Measurements from ENCODE around the gene ZNF334. TPM values are rescaled to one million over a fixed set of nuclear protein-coding genes. Genes with fewer than 3 reads are reported as not detected.
A peak's percentile ranks its signal among the peaks of the same experiment; 100 is the strongest.

ZNF334 gene
- total RNA-seq (under 1 TPM in 1 of 2 experiments, not detected in 1; 0.14 TPM), polyA plus RNA-seq (not detected)

DNA sequence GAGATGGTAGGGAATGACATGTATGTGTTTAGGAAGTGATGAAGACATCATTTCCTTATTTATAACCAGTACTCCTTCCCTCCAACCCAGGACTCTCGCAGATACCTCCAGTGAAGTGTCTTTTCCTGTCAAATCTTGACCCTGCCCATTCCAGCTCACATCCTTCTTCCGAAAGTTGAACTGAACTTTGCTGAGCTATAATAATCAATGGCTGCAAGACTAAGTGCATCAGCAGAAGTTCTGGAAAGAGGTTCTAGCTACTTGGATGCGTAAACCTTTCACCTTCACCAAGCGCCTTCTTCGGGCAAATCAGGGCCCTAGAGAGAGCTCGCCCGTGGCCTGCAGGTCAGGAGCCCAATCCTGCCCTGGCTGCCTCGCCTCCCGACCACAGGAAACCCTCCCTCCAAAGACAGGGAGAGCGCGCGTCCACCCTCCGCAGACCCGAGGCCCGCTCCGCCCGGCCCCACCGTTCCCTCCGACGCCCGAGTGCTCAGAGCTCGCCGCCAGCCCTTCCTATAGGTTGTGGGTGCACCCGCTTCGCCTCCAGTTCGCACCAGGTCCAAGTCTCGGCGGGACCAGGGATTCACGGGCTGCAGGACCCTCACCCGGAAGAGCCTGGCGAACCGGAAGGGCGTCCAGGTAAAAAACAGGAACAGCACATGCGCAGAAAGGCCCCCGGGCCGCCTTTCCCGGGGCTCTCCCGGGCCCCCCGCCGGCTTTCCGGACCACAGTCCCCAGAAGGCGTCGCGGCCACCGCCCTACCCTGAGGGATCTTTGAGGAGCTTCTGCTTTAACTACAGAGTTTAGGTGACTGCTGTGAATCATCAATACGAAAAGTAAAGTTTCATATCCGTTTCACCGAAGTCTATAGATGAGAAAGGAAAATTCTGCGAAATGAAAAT, at the start of gene ZNF334:
Gene ZNF334, minus strand, starts transcription at position 617 of the 902 bp plus-strand sequence. CDS start 1,457 bp downstream, outside the sequence.
- intact Hi-C loops (cut with micrococcal nuclease) = no loop called here
- peak within 1 kb of the TSS in 1 of 2 donors; percentile 27 for H3K4me3 ChIP-seq (ENCODE audit: low read length in 2 of 2)
- CTCF ChIA-PET (ENCODE audit: partially characterized antibody) = interaction anchor here (1.0 kb wide), 1 partner anchor 11 kb away, joined by 3 read pairs; no protein-coding TSS in a partner anchor
- H3K9me3 ChIP-seq (ENCODE audit: control insufficient read depth in 1 of 2, low read length in 2 of 2) = no peaks in the 10 kb centered on the region
- peaks cover 0 to 6% (median under 1%) of the 10 kb centered on the region in 4 donors for H3K4me1 Mint-ChIP-seq
- no peaks in the 10 kb centered on the region for H3K36me3 ChIP-seq (ENCODE audit: insufficient read depth, low read length)
- DNase-seq = no peak
- no peak within 1 kb of the TSS for H3K27ac ChIP-seq (ENCODE audit: low read depth, low read length)
- H3K27me3 Mint-ChIP-seq = peaks cover 25 to 41% of the 10 kb centered on the region in 2 donors
- H3K4me3 Mint-ChIP-seq = peak within 1 kb of the TSS; percentile 57 to 77 (median 74)
- H3K9me3 Mint-ChIP-seq = no peaks in the 10 kb centered on the region
- no peaks in the 10 kb centered on the region for H3K27me3 ChIP-seq (ENCODE audit: insufficient read depth, low read length)
- POLR2A ChIA-PET (ENCODE audit: partially characterized antibody) = no interaction called here
- H3K36me3 Mint-ChIP-seq = no peaks in the 10 kb centered on the region
- H3K27ac Mint-ChIP-seq = no peak within 1 kb of the TSS
- no peaks in the 10 kb centered on the region for H3K4me1 ChIP-seq (ENCODE audit: insufficient read depth, low read length)

DNA sequence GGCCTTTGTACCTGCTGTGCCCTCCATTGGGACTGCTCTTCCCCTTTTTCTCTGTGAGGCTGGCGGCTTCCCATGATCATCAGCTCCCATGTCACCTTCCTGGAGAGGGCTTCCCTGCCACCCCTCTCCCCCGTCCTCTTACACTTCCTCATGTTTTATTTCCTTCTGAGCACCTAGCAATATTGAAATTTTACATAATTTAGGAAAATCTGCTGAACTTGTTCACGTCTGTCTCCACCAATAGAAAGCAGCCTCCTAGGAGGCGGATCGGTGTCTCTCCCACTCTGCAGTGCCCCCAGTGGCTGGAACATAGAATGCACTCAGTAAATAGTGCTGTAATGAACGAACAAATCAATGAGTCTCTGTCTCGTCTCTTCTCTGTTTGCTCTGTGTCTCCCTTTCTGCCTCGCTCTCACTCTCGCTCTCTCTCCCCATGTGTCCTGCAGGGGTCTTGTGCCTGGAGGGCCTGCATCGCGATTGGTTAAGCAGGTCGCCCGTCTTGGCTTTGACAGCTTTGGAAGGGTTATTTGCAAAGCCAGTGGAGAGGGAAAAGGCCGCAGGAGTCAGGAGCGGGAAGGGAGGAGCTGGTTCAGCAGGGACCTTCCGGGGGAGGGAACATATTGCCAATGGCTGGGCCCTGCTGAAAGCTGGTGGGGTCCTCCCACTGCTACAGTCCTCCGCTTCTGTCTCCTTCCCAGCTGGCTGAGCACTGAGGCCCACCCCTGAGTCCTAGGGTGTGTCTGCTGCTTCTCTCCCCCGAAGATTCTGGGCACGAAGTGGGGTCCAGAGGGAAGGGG, 49.2 kb upstream of the ZNF334 start:
- peak in 4 of 5 donors; percentile 26 to 45 (median 34) for DNase-seq
- Histone ChIP-seq H3K36me3 (ENCODE audit: insufficient read depth, low read length) (no peaks in the 10 kb centered on the region), H3K4me3 (ENCODE audit: low read length in 2 of 2) (no peak overlapping the region), H3K4me1 (ENCODE audit: insufficient read depth, low read length) (no peaks in the 10 kb centered on the region), H3K9me3 (ENCODE audit: control insufficient read depth in 1 of 2, low read length in 2 of 2) (no peaks in the 10 kb centered on the region), H3K27me3 (ENCODE audit: insufficient read depth, low read length) (no peaks in the 10 kb centered on the region), H3K27ac (ENCODE audit: low read depth, low read length) (no peak overlapping the region)
- POLR2A ChIA-PET (ENCODE audit: partially characterized antibody) = no interaction called here
- intact Hi-C loops (cut with micrococcal nuclease) = loop anchor here (2.0 to 5.0 kb wide), 2 partner anchors 118 to 255 kb away; partner anchors contain the start of gene CDH22
- no peak overlapping the region for H3K4me3 Mint-ChIP-seq
- H3K4me1 Mint-ChIP-seq = peaks cover 0 to 4% (median 2%) of the 10 kb centered on the region in 4 donors
- no peaks in the 10 kb centered on the region for H3K36me3 Mint-ChIP-seq
- no peaks in the 10 kb centered on the region for H3K9me3 Mint-ChIP-seq
- H3K27ac Mint-ChIP-seq = no peak overlapping the region
- CTCF ChIA-PET (ENCODE audit: partially characterized antibody) = interaction anchor here (1.0 to 1.8 kb wide), 3 partner anchors 8 to 13 kb away, joined by 3 to 4 read pairs (median 3); no protein-coding TSS in a partner anchor
- H3K27me3 Mint-ChIP-seq = peaks cover 6 to 10% of the 10 kb centered on the region in 2 donors

DNA sequence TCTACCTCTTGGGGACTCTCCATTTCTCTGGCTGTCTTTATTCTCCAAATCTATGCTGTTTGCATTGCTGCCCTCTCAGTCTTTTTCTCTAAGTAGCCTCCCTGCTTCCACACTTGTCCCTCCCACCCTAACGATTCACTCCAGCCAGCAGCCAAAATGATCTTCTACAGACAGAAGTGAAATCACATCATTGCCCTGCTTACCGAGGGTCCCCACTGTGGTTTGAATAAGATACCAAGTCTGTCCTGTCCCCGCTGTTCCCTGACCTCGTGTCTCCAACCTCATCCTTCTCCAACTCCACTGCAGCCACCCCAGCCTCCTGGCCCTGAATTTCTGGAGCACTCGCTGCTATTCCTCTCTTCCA, 48.6 kb upstream of the ZNF334 start:
- DNase-seq = no peak
- Histone ChIP-seq H3K4me3 (ENCODE audit: low read length in 2 of 2) (no peak overlapping the region), H3K4me1 (ENCODE audit: insufficient read depth, low read length) (no peaks in the 10 kb centered on the region), H3K36me3 (ENCODE audit: insufficient read depth, low read length) (no peaks in the 10 kb centered on the region), H3K9me3 (ENCODE audit: control insufficient read depth in 1 of 2, low read length in 2 of 2) (no peaks in the 10 kb centered on the region), H3K27me3 (ENCODE audit: insufficient read depth, low read length) (no peaks in the 10 kb centered on the region), H3K27ac (ENCODE audit: low read depth, low read length) (no peak overlapping the region)
- ChIA-PET CTCF (ENCODE audit: partially characterized antibody) (interaction anchor here (0.8 to 1.8 kb wide), 3 partner anchors 9 to 12 kb away, joined by 3 to 4 read pairs (median 3); no protein-coding TSS in a partner anchor), POLR2A (ENCODE audit: partially characterized antibody) (no interaction called here)
- intact Hi-C loops (cut with micrococcal nuclease) = loop anchor here (2.0 to 5.0 kb wide), 2 partner anchors 119 to 255 kb away; partner anchors contain the start of gene CDH22
- peaks cover 0 to 4% (median 2%) of the 10 kb centered on the region in 4 donors for H3K4me1 Mint-ChIP-seq
- peaks cover 2 to 7% of the 10 kb centered on the region in 2 donors for H3K27me3 Mint-ChIP-seq
- no peak overlapping the region for H3K4me3 Mint-ChIP-seq
- no peaks in the 10 kb centered on the region for H3K36me3 Mint-ChIP-seq
- H3K27ac Mint-ChIP-seq = no peak overlapping the region
- H3K9me3 Mint-ChIP-seq = no peaks in the 10 kb centered on the region

DNA sequence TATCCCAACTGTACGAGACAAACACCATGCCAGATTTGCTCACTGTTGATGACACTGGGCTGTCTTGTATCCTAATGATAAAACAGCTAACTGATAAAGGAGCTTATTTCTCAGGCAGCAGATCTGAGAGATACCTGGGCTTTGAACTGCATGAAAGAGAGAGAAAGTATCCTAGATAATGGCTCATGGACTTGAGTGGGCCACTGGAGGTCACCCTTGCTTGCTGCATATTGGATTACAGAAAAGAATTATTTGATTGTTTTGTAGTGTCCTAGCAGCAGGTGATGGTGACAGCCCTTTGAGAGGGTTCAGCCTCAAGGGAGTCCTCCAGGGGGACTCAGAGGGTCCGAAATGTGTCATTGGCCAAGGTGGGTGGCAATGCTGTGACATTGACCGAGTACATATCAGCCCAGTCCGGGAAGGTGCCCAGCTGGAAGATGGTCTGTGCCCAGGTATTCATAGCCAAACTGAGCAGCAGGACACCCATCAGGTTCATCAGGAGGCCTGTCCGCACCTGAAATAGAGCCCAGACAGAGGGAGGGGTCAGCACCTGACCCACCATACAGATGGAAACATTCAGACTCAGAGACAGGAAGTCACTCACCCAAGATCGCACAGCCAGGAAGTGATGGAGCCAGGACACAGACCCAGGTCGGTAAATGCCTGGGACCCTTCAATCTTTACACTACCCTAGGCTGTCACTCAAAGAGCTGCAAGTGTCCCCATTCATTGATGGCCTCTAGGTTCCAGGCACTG, 46.5 kb upstream of the ZNF334 start:
- no peak for DNase-seq
- H3K9me3 Mint-ChIP-seq = no peaks in the 10 kb centered on the region
- no peaks in the 10 kb centered on the region for H3K4me1 ChIP-seq (ENCODE audit: insufficient read depth, low read length)
- no peak overlapping the region for H3K27ac Mint-ChIP-seq
- no peaks in the 10 kb centered on the region for H3K9me3 ChIP-seq (ENCODE audit: control insufficient read depth in 1 of 2, low read length in 2 of 2)
- H3K27me3 ChIP-seq (ENCODE audit: insufficient read depth, low read length) = no peaks in the 10 kb centered on the region
- no peak overlapping the region for H3K27ac ChIP-seq (ENCODE audit: low read depth, low read length)
- no peaks in the 10 kb centered on the region for H3K36me3 ChIP-seq (ENCODE audit: insufficient read depth, low read length)
- no peak overlapping the region for H3K4me3 ChIP-seq (ENCODE audit: low read length in 2 of 2)
- peaks cover 0 to 4% (median 2%) of the 10 kb centered on the region in 4 donors for H3K4me1 Mint-ChIP-seq
- intact Hi-C loops (cut with micrococcal nuclease) = loop anchor here (5.0 kb wide), 1 partner anchor 253 kb away; the partner anchor contains the start of gene CDH22
- no peaks in the 10 kb centered on the region for H3K27me3 Mint-ChIP-seq
- ChIA-PET CTCF (ENCODE audit: partially characterized antibody) (interaction anchor here (2.0 kb wide), 1 partner anchor 9 kb away, joined by 8 read pairs; the partner anchor contains the start of gene OCSTAMP), POLR2A (ENCODE audit: partially characterized antibody) (no interaction called here)
- H3K36me3 Mint-ChIP-seq = no peaks in the 10 kb centered on the region
- no peak overlapping the region for H3K4me3 Mint-ChIP-seq

DNA sequence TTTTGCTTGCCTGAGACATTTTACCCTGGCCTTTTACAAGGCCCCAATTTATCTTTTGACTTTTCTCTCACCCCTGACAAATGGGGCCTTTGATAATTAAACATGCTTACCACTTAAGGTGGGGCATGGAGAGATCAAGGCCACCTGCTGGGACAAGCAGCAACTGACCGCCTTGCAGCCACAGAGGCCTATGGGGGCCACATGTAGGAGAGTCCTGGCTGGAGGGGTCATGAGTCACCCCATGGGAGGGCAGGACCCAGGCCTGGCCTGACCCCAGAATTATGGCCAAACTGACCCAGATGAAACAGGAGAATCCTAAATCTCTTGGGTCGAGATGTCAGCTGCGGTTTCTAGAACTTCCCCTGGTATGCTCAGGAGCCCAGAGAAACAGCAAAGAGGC, 45.6 kb upstream of the ZNF334 start:
- H3K36me3 ChIP-seq (ENCODE audit: insufficient read depth, low read length) = no peaks in the 10 kb centered on the region
- no peaks in the 10 kb centered on the region for H3K27me3 ChIP-seq (ENCODE audit: insufficient read depth, low read length)
- no peak overlapping the region for H3K27ac ChIP-seq (ENCODE audit: low read depth, low read length)
- H3K4me1 ChIP-seq (ENCODE audit: insufficient read depth, low read length) = no peaks in the 10 kb centered on the region
- no peak for DNase-seq
- no peak overlapping the region for H3K27ac Mint-ChIP-seq
- H3K36me3 Mint-ChIP-seq = no peaks in the 10 kb centered on the region
- intact Hi-C loops (cut with micrococcal nuclease) = no loop called here
- ChIA-PET CTCF (ENCODE audit: partially characterized antibody) (no interaction called here), POLR2A (ENCODE audit: partially characterized antibody) (no interaction called here)
- H3K9me3 Mint-ChIP-seq = no peaks in the 10 kb centered on the region
- H3K27me3 Mint-ChIP-seq = no peaks in the 10 kb centered on the region
- no peak overlapping the region for H3K4me3 ChIP-seq (ENCODE audit: low read length in 2 of 2)
- peaks cover 0 to 4% (median 2%) of the 10 kb centered on the region in 4 donors for H3K4me1 Mint-ChIP-seq
- no peak overlapping the region for H3K4me3 Mint-ChIP-seq
- no peaks in the 10 kb centered on the region for H3K9me3 ChIP-seq (ENCODE audit: control insufficient read depth in 1 of 2, low read length in 2 of 2)

DNA sequence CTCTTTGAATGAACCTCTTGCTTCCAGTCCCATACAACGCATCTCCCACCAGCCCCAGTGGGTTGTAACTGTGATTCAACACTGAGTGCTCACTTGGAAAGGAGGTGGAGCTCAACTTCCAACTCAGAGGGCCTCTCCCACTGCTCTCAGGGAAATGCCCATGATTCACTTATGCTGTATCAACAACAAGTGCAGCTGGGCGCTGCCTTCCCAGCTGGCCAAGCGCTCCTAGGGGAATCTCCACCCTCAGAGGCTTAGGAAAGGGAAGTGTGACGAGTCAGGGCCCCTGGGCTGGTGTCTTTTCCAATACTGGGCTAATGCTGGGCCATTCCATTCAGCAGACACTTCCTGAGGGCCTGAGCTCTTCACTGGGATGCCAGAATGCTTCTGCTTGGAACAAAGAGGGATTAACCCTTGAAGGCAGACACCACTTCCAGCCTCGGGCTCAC, 45.2 kb upstream of the ZNF334 start:
- H3K9me3 ChIP-seq (ENCODE audit: control insufficient read depth in 1 of 2, low read length in 2 of 2) = no peaks in the 10 kb centered on the region
- H3K4me1 ChIP-seq (ENCODE audit: insufficient read depth, low read length) = no peaks in the 10 kb centered on the region
- intact Hi-C loops (cut with micrococcal nuclease) = no loop called here
- no peak for DNase-seq
- Mint-ChIP-seq H3K27ac (no peak overlapping the region), H3K9me3 (no peaks in the 10 kb centered on the region), H3K36me3 (no peaks in the 10 kb centered on the region), H3K27me3 (no peaks in the 10 kb centered on the region), H3K4me1 (peaks cover 0 to 4% (median 2%) of the 10 kb centered on the region in 4 donors), H3K4me3 (no peak overlapping the region)
- CTCF ChIA-PET (ENCODE audit: partially characterized antibody) = no interaction called here
- H3K4me3 ChIP-seq (ENCODE audit: low read length in 2 of 2) = no peak overlapping the region
- H3K27ac ChIP-seq (ENCODE audit: low read depth, low read length) = no peak overlapping the region
- POLR2A ChIA-PET (ENCODE audit: partially characterized antibody) = no interaction called here
- H3K27me3 ChIP-seq (ENCODE audit: insufficient read depth, low read length) = no peaks in the 10 kb centered on the region
- no peaks in the 10 kb centered on the region for H3K36me3 ChIP-seq (ENCODE audit: insufficient read depth, low read length)

Measured in CD4-positive, alpha-beta memory T cell (primary cell).